Measurements from ENCODE around the gene LOXL3.

The LOXL3 gene

GRCh38 chr2:74550231-74550630 is 3.5 kb downstream of the LOXL3 start:
- DNase-seq (ENCODE audit: low spot score), result no peak

GRCh38 chr2:74548900-74549826 is 4.6 kb downstream of the LOXL3 start:
- no peak for DNase-seq (ENCODE audit: low spot score)

- no peak for DNase-seq (ENCODE audit: low spot score)
Observed at GRCh38 chr2:74548285-74548899, 5.3 kb downstream of the LOXL3 start.

- no peak for DNase-seq (ENCODE audit: low spot score)
Observed at GRCh38 chr2:74546004-74546403, 7.7 kb downstream of the LOXL3 start.

GRCh38 chr2:74544634-74545033 is 9.1 kb downstream of the LOXL3 start:
- DNase-seq (ENCODE audit: low spot score), result peak; percentile 17

- DNase-seq (ENCODE audit: low spot score), result no peak
Observed at GRCh38 chr2:74542978-74543377, 10.8 kb downstream of the LOXL3 start.

- no peak for DNase-seq (ENCODE audit: low spot score)
Observed at GRCh38 chr2:74540291-74540690, 13.5 kb downstream of the LOXL3 start.

GRCh38 chr2:74538881-74539339 is 14.8 kb downstream of the LOXL3 start:
- DNase-seq (ENCODE audit: low spot score), result no peak

- DNase-seq (ENCODE audit: low spot score), result no peak
Observed at GRCh38 chr2:74537140-74537539, 16.6 kb downstream of the LOXL3 start.

GRCh38 chr2:74536166-74536950 is 17.4 kb downstream of the LOXL3 start:
- DNase-seq (ENCODE audit: low spot score), result no peak

- DNase-seq (ENCODE audit: low spot score), result no peak
Observed at GRCh38 chr2:74535440-74535965, 18.2 kb downstream of the LOXL3 start.

GRCh38 chr2:74534411-74534810 is 19.3 kb downstream of the LOXL3 start:
- no peak for DNase-seq (ENCODE audit: low spot score)

GRCh38 chr2:74533464-74533863 is 20.3 kb downstream of the LOXL3 start:
- DNase-seq (ENCODE audit: low spot score), result no peak

- DNase-seq (ENCODE audit: low spot score), result peak; percentile 50
Observed at GRCh38 chr2:74532222-74532621, 21.5 kb downstream of the LOXL3 start.

- DNase-seq (ENCODE audit: low spot score), result no peak
Observed at GRCh38 chr2:74531666-74532065, 22.1 kb downstream of the LOXL3 start.

GRCh38 chr2:74530239-74531187 is 23.2 kb downstream of the LOXL3 start:
- peak; percentile 53 for DNase-seq (ENCODE audit: low spot score)

GRCh38 chr2:74529357-74530238 is 24.1 kb downstream of the LOXL3 start, which contains the start of the genes AUP1 and HTRA2:
AUP1 (minus strand) TSS chr2:74529706; CDS start chr2:74529629, 77 bp downstream.
HTRA2 (plus strand) TSS chr2:74529933; CDS start chr2:74530007, 74 bp downstream.
- DNase-seq (ENCODE audit: low spot score), result peak; percentile 92

- no peak for DNase-seq (ENCODE audit: low spot score)
Observed at GRCh38 chr2:74528600-74529356, 25.0 kb downstream of the LOXL3 start.

GRCh38 chr2:74527741-74528140 is 26.0 kb downstream of the LOXL3 start:
- DNase-seq (ENCODE audit: low spot score), result no peak
